GM12872 (cell line): Measurements from ENCODE around the gene ZSWIM8.

ENCODE experiments used
- TF ChIP-seq, protein P1 (sequence below): IDR thresholded peaks from 3 replicates; pipeline ENCODE4 v1.5.1; 2011; ENCODE audit warnings: low read depth, mild to moderate bottlenecking, low read length, moderate library complexity; ENCODE audit not compliant: insufficient read depth

ZSWIM8 gene, protein sequence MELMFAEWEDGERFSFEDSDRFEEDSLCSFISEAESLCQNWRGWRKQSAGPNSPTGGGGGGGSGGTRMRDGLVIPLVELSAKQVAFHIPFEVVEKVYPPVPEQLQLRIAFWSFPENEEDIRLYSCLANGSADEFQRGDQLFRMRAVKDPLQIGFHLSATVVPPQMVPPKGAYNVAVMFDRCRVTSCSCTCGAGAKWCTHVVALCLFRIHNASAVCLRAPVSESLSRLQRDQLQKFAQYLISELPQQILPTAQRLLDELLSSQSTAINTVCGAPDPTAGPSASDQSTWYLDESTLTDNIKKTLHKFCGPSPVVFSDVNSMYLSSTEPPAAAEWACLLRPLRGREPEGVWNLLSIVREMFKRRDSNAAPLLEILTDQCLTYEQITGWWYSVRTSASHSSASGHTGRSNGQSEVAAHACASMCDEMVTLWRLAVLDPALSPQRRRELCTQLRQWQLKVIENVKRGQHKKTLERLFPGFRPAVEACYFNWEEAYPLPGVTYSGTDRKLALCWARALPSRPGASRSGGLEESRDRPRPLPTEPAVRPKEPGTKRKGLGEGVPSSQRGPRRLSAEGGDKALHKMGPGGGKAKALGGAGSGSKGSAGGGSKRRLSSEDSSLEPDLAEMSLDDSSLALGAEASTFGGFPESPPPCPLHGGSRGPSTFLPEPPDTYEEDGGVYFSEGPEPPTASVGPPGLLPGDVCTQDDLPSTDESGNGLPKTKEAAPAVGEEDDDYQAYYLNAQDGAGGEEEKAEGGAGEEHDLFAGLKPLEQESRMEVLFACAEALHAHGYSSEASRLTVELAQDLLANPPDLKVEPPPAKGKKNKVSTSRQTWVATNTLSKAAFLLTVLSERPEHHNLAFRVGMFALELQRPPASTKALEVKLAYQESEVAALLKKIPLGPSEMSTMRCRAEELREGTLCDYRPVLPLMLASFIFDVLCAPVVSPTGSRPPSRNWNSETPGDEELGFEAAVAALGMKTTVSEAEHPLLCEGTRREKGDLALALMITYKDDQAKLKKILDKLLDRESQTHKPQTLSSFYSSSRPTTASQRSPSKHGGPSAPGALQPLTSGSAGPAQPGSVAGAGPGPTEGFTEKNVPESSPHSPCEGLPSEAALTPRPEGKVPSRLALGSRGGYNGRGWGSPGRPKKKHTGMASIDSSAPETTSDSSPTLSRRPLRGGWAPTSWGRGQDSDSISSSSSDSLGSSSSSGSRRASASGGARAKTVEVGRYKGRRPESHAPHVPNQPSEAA (N-terminal part only)

DNA sequence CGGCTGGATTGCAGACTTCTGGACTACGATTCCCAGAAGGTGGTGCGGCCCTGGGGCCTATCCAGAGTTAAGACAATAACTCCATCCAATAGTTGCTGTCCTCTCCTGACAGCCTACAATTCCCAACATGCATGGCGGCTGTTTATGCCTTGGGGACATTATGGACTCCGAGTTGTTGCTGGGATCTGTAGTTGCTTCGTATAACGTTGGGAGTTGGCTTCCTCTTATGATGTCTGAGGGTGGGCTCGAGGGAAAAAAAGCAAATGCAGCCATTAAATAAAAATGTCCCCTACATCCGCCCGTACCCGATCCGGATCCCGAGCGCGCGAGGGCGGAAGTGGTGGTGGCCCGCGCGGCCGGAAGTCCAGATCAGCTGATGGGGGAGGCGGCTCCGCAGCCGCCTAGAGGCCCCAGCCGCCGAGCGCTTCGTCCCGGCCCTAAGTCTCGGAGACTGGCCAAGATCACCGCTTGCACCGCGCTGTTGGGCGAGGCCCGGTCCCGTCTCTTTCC is at the start of gene ZSWIM8:
Gene ZSWIM8, plus strand, starts transcription at position 396 of the 510 bp plus-strand sequence. CDS start 273 bp downstream, outside the sequence.
- TF ChIP-seq, protein P1, sequence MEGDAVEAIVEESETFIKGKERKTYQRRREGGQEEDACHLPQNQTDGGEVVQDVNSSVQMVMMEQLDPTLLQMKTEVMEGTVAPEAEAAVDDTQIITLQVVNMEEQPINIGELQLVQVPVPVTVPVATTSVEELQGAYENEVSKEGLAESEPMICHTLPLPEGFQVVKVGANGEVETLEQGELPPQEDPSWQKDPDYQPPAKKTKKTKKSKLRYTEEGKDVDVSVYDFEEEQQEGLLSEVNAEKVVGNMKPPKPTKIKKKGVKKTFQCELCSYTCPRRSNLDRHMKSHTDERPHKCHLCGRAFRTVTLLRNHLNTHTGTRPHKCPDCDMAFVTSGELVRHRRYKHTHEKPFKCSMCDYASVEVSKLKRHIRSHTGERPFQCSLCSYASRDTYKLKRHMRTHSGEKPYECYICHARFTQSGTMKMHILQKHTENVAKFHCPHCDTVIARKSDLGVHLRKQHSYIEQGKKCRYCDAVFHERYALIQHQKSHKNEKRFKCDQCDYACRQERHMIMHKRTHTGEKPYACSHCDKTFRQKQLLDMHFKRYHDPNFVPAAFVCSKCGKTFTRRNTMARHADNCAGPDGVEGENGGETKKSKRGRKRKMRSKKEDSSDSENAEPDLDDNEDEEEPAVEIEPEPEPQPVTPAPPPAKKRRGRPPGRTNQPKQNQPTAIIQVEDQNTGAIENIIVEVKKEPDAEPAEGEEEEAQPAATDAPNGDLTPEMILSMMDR = no peak

DNA sequence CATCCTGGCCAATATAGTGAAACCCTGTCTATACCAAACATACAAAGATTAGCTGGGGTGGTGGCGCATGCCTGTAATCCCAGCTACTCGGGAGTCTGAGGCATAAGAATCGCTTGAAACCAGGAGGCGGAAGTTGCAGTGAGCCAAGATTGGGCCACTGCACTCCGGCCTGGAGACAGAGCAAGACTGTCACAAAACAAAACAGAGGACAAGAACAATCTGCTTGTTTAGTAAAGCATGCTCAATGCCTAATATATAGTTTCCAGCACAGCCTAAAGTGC is 43.0 kb upstream of the ZSWIM8 start:
- TF ChIP-seq, protein P1 = no peak

DNA sequence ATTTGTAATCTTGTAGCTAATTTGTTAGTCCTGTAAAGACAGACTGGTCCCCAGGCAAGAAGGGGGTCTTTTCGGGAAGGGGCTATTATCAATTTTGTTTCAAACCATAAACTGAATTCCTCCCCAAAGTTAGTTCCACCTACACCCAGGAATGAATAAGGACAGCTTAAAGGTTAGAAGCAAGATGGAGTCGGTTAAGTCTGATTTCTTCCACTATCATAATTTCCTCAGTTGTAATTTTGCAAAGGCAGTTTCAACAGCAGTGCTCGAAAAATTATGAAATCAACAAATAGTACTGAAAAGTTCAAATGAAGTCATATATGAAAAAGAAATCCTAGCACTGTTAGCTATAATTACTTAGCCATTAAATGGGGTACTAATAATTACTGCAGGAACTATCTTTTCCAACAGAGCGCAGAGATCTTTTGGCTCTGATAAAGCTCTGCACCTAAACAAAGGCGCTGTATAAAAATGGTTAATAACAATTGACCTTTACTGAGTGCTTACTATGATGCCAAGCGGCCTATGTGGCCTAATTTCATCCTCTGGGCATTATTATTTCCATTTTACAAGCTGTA is 42.0 kb upstream of the ZSWIM8 start:
- TF ChIP-seq, protein P1 = no peak

DNA sequence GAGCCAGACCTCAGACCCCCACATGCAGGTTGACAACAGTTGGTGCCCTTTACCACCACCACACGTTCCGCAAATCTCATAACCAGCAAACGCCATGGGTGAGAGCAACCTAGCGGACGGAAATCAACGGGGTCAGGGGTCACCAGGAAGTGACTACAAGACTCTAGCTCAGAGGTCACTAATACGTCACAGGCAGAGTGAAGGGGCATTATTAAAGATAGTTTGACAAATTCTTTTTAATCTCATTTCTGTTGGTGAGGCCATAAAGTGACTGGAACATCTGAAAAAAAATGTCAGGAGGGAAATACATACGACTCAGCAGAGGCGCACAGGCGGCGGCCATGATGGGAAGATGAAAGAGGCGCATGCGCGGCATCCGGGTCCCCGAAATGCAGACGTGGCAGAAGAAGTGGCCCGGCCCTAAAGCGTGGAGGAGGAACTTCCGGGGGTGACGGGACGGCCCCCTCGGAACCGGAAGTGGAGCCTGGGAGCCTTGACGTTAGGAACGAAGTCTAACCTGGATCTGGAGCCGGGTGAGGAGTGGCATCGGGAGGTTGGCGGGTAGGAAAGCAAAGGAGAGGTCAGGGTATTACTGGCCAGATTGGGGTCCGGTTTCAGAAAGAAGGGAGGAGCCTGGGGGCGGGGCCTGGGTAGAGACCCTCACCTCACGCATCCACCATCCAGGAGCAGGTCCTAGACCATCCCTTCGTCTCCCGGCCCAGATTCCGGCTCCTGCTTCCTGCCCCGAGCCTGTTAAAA is 41.3 kb upstream of the ZSWIM8 start, which contains the start of gene SEC24C:
Gene SEC24C, plus strand, starts transcription at position 468 of the 759 bp plus-strand sequence. CDS start 2,461 bp downstream, outside the sequence.
- TF ChIP-seq, protein P1 = no peak

DNA sequence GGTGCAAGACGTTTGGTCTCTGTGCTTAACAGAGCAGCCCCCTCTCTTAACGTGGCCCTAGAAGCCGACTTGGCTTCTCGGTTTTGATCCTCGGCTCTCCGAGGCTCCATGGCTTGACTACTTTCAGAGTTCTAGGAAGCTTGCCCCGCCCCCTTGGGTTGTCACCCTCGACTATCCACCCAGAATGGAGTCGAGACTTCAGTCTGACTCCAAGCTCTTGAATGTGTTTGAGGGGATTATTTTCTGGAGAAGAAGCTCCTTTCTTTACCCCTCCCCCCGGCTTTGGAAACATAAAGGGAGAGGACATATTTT is 40.8 kb upstream of the ZSWIM8 start:
- TF ChIP-seq, protein P1 = no peak

DNA sequence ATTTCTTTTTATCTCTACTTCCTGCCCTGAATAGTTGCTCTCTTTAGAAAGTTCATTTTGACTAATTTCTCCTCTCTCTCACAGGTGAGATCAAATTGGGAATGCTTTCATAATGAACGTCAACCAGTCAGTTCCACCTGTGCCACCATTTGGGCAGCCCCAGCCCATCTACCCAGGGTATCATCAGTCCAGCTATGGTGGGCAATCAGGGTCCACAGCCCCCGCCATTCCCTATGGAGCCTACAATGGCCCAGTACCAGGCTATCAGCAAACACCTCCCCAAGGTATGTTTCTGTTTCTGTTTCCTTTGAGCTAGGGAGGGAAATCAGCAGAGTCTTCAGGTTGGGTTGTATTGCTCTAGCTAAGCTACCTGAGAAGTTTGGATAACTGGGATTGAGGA is 38.7 kb upstream of the ZSWIM8 start:
- TF ChIP-seq, protein P1 = no peak
